BE2C (cell line): ENCODE data around the gene HOXC11.

Experiments
- DNase-seq: peaks from one replicate; pipeline ENCODE4 v3.0.0-alpha.2; 2020
- H3K27me3 ChIP-seq: fragments of 250-450 bp; sonication (Bioruptor Pico); 2 replicates; pipeline ENCODE4 v1.5.1; 2020; ENCODE audit warnings: mild to moderate bottlenecking
- H3K36me3 ChIP-seq: fragments of 250-450 bp; sonication (Bioruptor Pico); 2 replicates; pipeline ENCODE4 v1.5.1; 2020; ENCODE audit warnings: mild to moderate bottlenecking
- H3K4me1 ChIP-seq: fragments of 250-450 bp; sonication (Bioruptor Pico); 2 replicates; pipeline ENCODE4 v1.5.1; 2020
- H3K4me3 ChIP-seq: 2 replicates; pipeline ENCODE4 v1.5.1; 2011; ENCODE audit warnings: low read depth, low read length
- H3K9me3 ChIP-seq: fragments of 250-450 bp; sonication (Bioruptor Pico); 2 replicates; pipeline ENCODE4 v1.5.1; 2020
- TF ChIP-seq, protein P1 (sequence below): IDR thresholded peaks from 2 replicates; pipeline ENCODE4 v1.5.1; 2012; ENCODE audit warnings: mild to moderate bottlenecking, low read depth, low read length

Gene HOXC11

DNA sequence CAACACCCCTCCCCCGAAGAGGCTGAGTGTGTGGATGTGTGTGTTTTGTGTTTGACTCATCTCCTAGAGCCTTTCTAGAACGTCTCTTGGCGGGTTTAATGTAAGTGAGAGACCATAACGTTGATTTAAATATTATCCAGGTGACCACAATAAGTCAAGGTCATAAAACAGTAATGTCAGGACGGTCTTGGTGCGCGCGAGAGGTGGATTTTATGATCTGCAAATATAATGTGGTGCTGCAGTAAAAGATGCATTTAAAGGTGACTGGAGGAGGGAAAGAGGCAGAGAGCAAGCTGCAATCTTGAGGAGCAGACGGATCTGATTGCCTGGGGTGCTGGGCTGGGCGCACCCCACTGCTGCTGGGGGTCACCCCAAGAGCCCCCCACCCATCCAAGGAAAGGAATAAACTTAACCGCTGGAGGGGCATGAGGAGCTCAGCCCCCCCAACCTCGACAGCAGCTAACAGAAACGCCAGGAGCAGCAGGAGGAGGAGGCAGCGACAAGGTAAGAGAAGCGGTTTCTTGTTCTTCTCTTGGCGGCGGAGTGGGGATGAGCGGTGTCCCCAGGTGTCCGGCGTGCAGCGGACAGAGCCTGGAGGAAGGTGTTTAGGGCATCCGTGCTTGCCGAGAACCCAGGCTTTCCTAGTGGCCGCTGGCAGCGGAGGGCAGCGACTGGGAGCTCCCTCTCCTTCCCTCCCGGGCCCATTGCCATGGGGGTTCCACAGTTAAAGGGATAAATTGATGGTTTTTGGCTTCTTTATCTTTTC lies 17.6 kb downstream of the HOXC11 start:
- Histone ChIP-seq H3K36me3 (no peaks in the 10 kb centered on the region), H3K9me3 (no peaks in the 10 kb centered on the region), H3K27me3 (peaks cover 17% of the 10 kb centered on the region), H3K4me3 (no peak overlapping the region), H3K4me1 (peaks cover 8% of the 10 kb centered on the region)
- DNase-seq: no peak
- TF ChIP-seq, protein P1, sequence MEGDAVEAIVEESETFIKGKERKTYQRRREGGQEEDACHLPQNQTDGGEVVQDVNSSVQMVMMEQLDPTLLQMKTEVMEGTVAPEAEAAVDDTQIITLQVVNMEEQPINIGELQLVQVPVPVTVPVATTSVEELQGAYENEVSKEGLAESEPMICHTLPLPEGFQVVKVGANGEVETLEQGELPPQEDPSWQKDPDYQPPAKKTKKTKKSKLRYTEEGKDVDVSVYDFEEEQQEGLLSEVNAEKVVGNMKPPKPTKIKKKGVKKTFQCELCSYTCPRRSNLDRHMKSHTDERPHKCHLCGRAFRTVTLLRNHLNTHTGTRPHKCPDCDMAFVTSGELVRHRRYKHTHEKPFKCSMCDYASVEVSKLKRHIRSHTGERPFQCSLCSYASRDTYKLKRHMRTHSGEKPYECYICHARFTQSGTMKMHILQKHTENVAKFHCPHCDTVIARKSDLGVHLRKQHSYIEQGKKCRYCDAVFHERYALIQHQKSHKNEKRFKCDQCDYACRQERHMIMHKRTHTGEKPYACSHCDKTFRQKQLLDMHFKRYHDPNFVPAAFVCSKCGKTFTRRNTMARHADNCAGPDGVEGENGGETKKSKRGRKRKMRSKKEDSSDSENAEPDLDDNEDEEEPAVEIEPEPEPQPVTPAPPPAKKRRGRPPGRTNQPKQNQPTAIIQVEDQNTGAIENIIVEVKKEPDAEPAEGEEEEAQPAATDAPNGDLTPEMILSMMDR: no peak

DNA sequence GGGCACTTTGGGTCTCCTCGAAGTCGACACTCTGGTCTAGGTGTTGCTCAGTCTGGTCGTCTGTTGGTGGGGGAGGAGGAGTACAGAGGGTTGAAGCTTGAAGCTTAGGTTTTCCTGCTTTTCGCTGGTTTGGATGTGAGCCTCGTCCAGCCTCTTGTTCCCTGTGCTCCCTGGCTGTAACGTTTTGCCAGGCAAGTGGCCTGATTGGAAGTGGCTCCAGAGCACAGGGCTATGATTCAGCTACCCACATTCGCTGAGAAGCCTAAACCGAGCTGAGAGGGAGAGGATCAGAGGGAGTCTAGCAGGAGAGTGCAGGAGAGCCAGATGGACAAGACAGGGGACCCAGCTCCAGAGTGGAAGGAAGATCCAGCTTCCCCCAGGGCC lies 18.1 kb downstream of the HOXC11 start:
- H3K9me3 ChIP-seq: no peaks in the 10 kb centered on the region
- H3K27me3 ChIP-seq: peaks cover 12% of the 10 kb centered on the region
- H3K4me1 ChIP-seq: peaks cover 8% of the 10 kb centered on the region
- no peaks in the 10 kb centered on the region for H3K36me3 ChIP-seq
- TF ChIP-seq, protein P1: no peak
- no peak for DNase-seq
- no peak overlapping the region for H3K4me3 ChIP-seq

DNA sequence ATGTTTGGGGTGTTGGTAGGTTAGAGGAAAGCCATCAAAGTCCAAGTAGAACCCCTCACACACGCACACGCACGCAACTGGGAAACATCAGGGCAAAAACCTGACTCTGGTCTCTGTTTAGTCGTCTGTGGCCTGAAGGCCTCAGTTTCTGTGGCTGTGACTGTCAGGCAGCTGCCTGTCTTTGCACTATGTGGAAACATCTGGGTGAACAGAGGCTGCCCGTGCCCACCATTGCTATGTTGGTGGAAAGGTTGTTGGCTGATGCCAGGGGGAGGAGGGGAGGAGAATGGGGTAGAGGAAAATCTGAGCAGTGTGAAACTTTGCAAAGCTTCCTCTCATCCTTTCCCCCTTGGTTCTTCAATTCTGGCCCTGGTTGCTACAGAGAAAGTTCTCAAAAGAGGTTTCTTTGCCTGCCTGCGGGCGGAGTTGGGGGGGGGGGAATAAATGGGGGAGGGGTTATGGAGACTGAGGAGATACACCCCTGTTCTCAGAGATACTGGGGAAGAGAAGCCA lies 19.5 kb downstream of the HOXC11 start:
- Histone ChIP-seq H3K9me3 (no peaks in the 10 kb centered on the region), H3K36me3 (no peaks in the 10 kb centered on the region), H3K27me3 (no peaks in the 10 kb centered on the region), H3K4me1 (peaks cover 8% of the 10 kb centered on the region), H3K4me3 (no peak overlapping the region)
- TF ChIP-seq, protein P1: no peak
- DNase-seq: no peak

DNA sequence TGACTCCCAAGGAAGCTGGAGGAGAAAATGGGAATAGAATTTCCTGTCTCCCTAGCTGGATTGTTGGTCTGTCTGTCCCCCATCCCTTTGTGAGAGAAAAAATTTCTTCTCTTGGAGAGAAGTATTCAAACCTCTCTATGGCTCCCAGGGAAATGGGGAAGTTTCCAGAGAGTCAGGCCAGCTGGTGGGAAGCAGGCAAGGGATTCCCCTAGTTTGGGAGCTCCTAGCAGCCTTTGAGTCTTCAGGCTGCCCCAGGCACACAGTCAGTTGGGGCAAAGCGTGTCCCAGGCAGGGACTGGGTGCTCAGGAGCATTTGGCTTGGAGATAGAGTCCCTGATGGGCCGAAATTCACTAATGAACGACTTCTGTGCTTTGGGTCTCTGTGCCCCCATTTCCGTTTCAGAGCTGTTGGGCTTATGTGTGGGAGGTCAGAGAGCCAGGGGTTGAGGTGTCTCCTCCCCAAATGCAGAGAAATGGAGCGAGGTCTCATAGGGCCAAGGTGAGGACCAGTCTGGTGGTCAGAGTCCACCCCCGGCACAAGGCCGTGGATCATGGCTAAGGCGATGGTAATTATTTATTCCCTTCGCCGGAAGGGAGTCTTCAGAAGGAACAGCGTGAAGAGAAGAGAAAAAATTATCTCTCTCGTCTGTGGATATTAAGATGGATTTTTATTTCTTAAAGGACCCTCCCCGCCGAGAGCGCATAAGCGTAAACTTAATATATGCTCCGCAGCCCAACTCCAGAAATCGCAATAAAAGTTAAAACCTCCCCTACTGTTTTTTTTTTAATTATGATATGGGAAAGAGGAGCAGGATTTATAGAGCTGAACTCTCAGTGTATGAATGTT lies 20.5 kb downstream of the HOXC11 start:
- no peaks in the 10 kb centered on the region for H3K9me3 ChIP-seq
- H3K27me3 ChIP-seq: no peaks in the 10 kb centered on the region
- no peaks in the 10 kb centered on the region for H3K36me3 ChIP-seq
- no peak overlapping the region for H3K4me3 ChIP-seq
- no peak for DNase-seq
- TF ChIP-seq, protein P1: no peak
- H3K4me1 ChIP-seq: peaks cover 10% of the 10 kb centered on the region

DNA sequence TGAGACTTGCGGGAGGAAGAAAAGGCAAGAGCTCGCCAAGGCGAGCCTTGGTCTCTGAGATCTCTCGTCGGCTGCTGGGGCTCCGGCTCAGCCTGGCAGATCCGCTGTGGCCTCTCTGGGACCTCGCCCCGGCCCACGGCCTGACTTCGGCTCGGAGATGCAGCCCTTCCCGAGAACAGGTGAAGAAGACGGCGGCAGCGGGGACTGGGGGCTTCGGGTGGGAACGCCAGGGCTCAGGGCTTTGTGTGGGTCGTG lies 21.0 kb downstream of the HOXC11 start:
- Histone ChIP-seq H3K4me3 (no peak overlapping the region), H3K36me3 (no peaks in the 10 kb centered on the region), H3K9me3 (no peaks in the 10 kb centered on the region), H3K4me1 (peaks cover 7% of the 10 kb centered on the region), H3K27me3 (no peaks in the 10 kb centered on the region)
- TF ChIP-seq, protein P1: no peak
- no peak for DNase-seq
